ENCODE data around the gene TSPAN1. TPM values are rescaled to one million over a fixed set of nuclear protein-coding genes. Genes with fewer than 3 reads are reported as not detected.
A peak's percentile ranks its signal among the peaks of the same experiment; 100 is the strongest.

Gene TSPAN1
- total and polyA plus RNA-seq, 2 of the 13 experiments (the other 11 are each of a cell fraction or from before 2014, with no cell fraction given) = 1.7 to 2.9 TPM

DNA sequence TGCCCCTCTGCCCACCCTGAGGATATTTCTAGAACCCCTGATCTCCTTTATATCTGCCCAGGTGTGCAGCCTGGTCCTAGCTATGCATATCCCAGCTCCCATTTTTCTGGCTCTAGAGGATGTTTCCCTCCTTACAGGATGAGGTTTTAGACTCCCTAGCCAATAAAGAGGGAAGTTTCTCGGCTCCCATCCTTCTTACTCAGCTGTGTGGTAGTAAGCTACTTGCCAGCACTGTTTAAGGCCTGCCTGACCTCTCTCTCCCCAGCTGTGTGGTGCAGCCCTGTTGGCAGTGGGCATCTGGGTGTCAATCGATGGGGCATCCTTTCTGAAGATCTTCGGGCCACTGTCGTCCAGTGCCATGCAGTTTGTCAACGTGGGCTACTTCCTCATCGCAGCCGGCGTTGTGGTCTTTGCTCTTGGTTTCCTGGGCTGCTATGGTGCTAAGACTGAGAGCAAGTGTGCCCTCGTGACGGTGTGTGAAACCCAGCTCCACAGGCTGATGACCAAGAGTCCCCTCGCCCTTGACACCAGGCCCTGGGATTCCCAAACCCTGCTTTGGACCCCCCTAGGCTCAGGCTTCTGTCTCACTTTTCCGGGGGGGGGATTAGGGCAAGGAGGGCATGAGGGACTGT, 9.2 kb downstream of the TSPAN1 start:
- in situ Hi-C loops (cut with HindIII; ENCODE audit: extremely low pct_ligation_motif_present, low pct_unique_long_range_greater_than_20kb) = loop anchor here (5.0 kb wide), 1 partner anchor 38 kb away; no protein-coding TSS in a partner anchor
- Histone ChIP-seq H3K9ac (ENCODE audit: insufficient read depth, low read depth, low read length) (no peak overlapping the region), H2AFZ (ENCODE audit: low read length) (no peak overlapping the region), H3K9me3 (ENCODE audit: low read length) (no peaks in the 10 kb centered on the region), H3K4me3 (replicated peaks in 1 of 3; ENCODE audit: insufficient read depth in 1 of 3, low read depth in 2 of 3, low read length in 3 of 3) (peak overlapping the region in 1 of 3 experiments; percentile 20; a peak in 1 of 6 replicates), H3K79me2 (ENCODE audit: insufficient read depth, low read length) (no peaks in the 10 kb centered on the region), H3K27me3 (ENCODE audit: control insufficient read depth in 1 of 2, insufficient read depth in 2 of 2, low read length in 2 of 2) (no peaks in the 10 kb centered on the region), H3K36me3 (replicated peaks in 1 of 2; ENCODE audit: control insufficient read depth in 1 of 2, insufficient read depth in 2 of 2, low read length in 2 of 2) (peaks cover 0 to 3% of the 10 kb centered on the region in 2 experiments; a peak in 1 of 5 replicates), H3K27ac (ENCODE audit: extremely low read length, insufficient read depth, low read length) (peak overlapping the region; percentile 71), H4K20me1 (ENCODE audit: insufficient read depth, low read length) (no peaks in the 10 kb centered on the region), H3K4me1 (ENCODE audit: insufficient read depth, low read length) (peaks cover 65% of the 10 kb centered on the region), H3K4me2 (ENCODE audit: low read depth, low read length) (peak overlapping the region; percentile 59)
- POLR2A ChIA-PET = interaction anchor here (1.2 to 3.3 kb wide), 6 partner anchors 9 to 63 kb away, joined by 3 to 24 read pairs (median 5); partner anchors contain the start of genes POMGNT1 and RAD54L
- FAIRE-seq (no peak), ATAC-seq (no peak), DNase-seq (ENCODE audit: low spot score) (no peak)
- no TSS peak for BruUV-seq (replicated peaks)
- 96% methylated on average over 8 of the region's 12 CpGs for WGBS (ENCODE audit: low lambda C conversion rate)
- CTCF ChIA-PET (ENCODE audit: low intra/inter-chr PET ratio, low total read pairs) = no interaction called here
- intact Hi-C loops (cut with micrococcal nuclease; ENCODE audit: unreplicated experiment) = no loop called here
- TF ChIP-seq CC2D1A (CRISPR knock-in tag; IDR thresholded peaks at IDR 0.05) (no peak), ZNF512B (CRISPR knock-in tag; IDR thresholded peaks at IDR 0.05; ENCODE audit: borderline replicate concordance) (no peak), MEIS1 (CRISPR knock-in tag; IDR thresholded peaks at IDR 0.05; ENCODE audit: borderline replicate concordance) (no peak), PRDM10 (CRISPR knock-in tag; IDR thresholded peaks at IDR 0.05; ENCODE audit: low read depth) (no peak), XBP1 (CRISPR knock-in tag; IDR thresholded peaks at IDR 0.05) (no peak), ZBTB1 (CRISPR knock-in tag; IDR thresholded peaks at IDR 0.05; ENCODE audit: borderline replicate concordance) (no peak), SRSF1 (optimal IDR thresholded peaks at IDR 0.05; ENCODE audit: low read depth, low read length) (no peak), ZNF549 (CRISPR knock-in tag; IDR thresholded peaks at IDR 0.05) (no peak), ZNF761 (CRISPR knock-in tag; conservative IDR thresholded peaks at IDR 0.05) (no peak), RFX3 (CRISPR knock-in tag; IDR thresholded peaks at IDR 0.05) (no peak), MEIS2 (CRISPR knock-in tag; IDR thresholded peaks at IDR 0.05) (no peak), MIXL1 (CRISPR knock-in tag; IDR thresholded peaks at IDR 0.05) (no peak), ZFP36L2 (CRISPR knock-in tag; IDR thresholded peaks at IDR 0.05) (no peak), TBX2 (CRISPR knock-in tag; IDR thresholded peaks at IDR 0.05; ENCODE audit: borderline replicate concordance) (0 out of 2 replicates have a peak, but pooled peaks have one; percentile 1), PTBP1 (IDR thresholded peaks at IDR 0.05; ENCODE audit: low read depth, low read length, poor library complexity, severe bottlenecking) (no peak), HHEX (CRISPR knock-in tag; IDR thresholded peaks at IDR 0.05) (no peak)
- TF ChIP-seq, protein P1, sequence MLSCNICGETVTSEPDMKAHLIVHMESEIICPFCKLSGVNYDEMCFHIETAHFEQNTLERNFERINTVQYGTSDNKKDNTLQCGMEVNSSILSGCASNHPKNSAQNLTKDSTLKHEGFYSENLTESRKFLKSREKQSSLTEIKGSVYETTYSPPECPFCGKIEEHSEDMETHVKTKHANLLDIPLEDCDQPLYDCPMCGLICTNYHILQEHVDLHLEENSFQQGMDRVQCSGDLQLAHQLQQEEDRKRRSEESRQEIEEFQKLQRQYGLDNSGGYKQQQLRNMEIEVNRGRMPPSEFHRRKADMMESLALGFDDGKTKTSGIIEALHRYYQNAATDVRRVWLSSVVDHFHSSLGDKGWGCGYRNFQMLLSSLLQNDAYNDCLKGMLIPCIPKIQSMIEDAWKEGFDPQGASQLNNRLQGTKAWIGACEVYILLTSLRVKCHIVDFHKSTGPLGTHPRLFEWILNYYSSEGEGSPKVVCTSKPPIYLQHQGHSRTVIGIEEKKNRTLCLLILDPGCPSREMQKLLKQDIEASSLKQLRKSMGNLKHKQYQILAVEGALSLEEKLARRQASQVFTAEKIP (CRISPR knock-in tag; IDR thresholded peaks at IDR 0.05; ENCODE audit: borderline replicate concordance) = no peak

Data from HepG2 (cell line).